PC-9 (cell line): ENCODE measurements around the gene SNF8. TPM values are rescaled to one million over a fixed set of nuclear protein-coding genes. Genes with fewer than 3 reads are reported as not detected.

ENCODE experiments used
- BruUV-seq: library from RNA; stranded (reverse); fragments of 400-500 nt; replicated peaks from 2 replicates; lab custom pipeline; 2021; lab: Mats Ljungman, UMichigan
- CTCF ChIA-PET: fragments of 300-600 bp; sonication (Branson Sonifier 250); formaldehyde crosslinking; loops from one replicate; lab custom pipeline; 2022; ENCODE audit warnings: antibody characterized with exemption; lab: Charles Lee
- POLR2A ChIA-PET: fragments of 300-600 bp; sonication (Branson Sonifier 250); formaldehyde crosslinking; loops from one replicate; lab custom pipeline; 2022; ENCODE audit warnings: antibody characterized with exemption; ENCODE audit not compliant: unreplicated experiment; lab: Charles Lee
- DNase-seq, 2 experiments: peaks; one replicate each; pipeline versions ENCODE4 v3.0.0 to v3.0.0-alpha.2; 2015 to 2022; ENCODE audit warnings: mixed read lengths in 1 of 2
- H2AFZ ChIP-seq: fragments of 200-600 bp; sonication (generic); 2 replicates; pipeline ENCODE4 v1.8.1; 2017; ENCODE audit warnings: antibody characterized with exemption
- H3F3A ChIP-seq: fragments of 200-600 bp; sonication (generic); 2 replicates; pipeline ENCODE4 v1.8.1; 2017; ENCODE audit warnings: antibody characterized with exemption, mild to moderate bottlenecking, low read depth; ENCODE audit not compliant: insufficient read depth
- H3K27ac ChIP-seq: fragments of 200-600 bp; sonication (generic); 2 replicates; pipeline ENCODE4 v1.6.1; 2016; ENCODE audit warnings: mixed run types
- H3K27me3 ChIP-seq: fragments of 200-600 bp; sonication (generic); 2 replicates; pipeline ENCODE4 v1.6.1; 2016; ENCODE audit warnings: low read depth, mixed run types; ENCODE audit not compliant: insufficient read depth
- H3K36me3 ChIP-seq: fragments of 200-600 bp; sonication (generic); 2 replicates; pipeline ENCODE4 v1.6.1; 2016; ENCODE audit warnings: low read depth, mixed run types
- H3K4me1 ChIP-seq: fragments of 200-600 bp; sonication (generic); replicated peaks from 2 replicates; pipeline ENCODE4 v1.6.1; 2016; ENCODE audit warnings: mixed run types; ENCODE audit not compliant: insufficient read depth
- H3K4me2 ChIP-seq: fragments of 200-600 bp; sonication (generic); 2 replicates; pipeline ENCODE4 v1.6.1; 2017; ENCODE audit warnings: mixed run types
- H3K4me3 ChIP-seq: fragments of 200-600 bp; sonication (generic); 2 replicates; pipeline ENCODE4 v1.6.1; 2016; ENCODE audit warnings: mixed run types
- H3K79me2 ChIP-seq: fragments of 200-600 bp; sonication (generic); 2 replicates; pipeline ENCODE4 v1.6.1; 2017; ENCODE audit warnings: low read depth, mixed run types
- H3K9me2 ChIP-seq: fragments of 200-600 bp; sonication (generic); 2 replicates; pipeline ENCODE4 v1.8.1; 2017; ENCODE audit warnings: mild to moderate bottlenecking; ENCODE audit not compliant: insufficient read depth
- H3K9me3 ChIP-seq: fragments of 200-600 bp; sonication (generic); 2 replicates; pipeline ENCODE4 v1.8.1; 2016; ENCODE audit warnings: low read depth; ENCODE audit not compliant: insufficient read depth
- H4K20me1 ChIP-seq: fragments of 200-600 bp; sonication (generic); 2 replicates; pipeline ENCODE4 v1.8.1; 2017; ENCODE audit not compliant: insufficient read depth
- EZH2 ChIP-seq: fragments of 200-600 bp; sonication (generic); IDR thresholded peaks from 2 replicates; pipeline ENCODE4 v1.8.0; 2017; ENCODE audit warnings: antibody characterized with exemption, low read depth
- intact Hi-C: fragments of 100-400 bp; cut with micrococcal nuclease; formaldehyde crosslinking; loops from one replicate; pipeline ENCODE4 v1.10.0; 2022; ENCODE audit not compliant: unreplicated experiment
- total RNA-seq: library from RNA; stranded (reverse); gene quantifications from 2 replicates; pipeline ENCODE4 v1.2.3, GENCODE V29; 2021
- TF ChIP-seq, protein P1 (sequence below): fragments of 200-600 bp; sonication (generic); conservative IDR thresholded peaks from 2 replicates; pipeline ENCODE4 v1.6.1; 2017; ENCODE audit warnings: mixed run types, antibody characterized with exemption, mild to moderate bottlenecking, moderate library complexity

The SNF8 gene
- total RNA-seq, 1 experiment from 2014 or later: 103 TPM

- H3K4me1 ChIP-seq: peaks cover 28% of the 10 kb centered on the region
- ChIA-PET POLR2A (interaction anchor here (0.6 to 0.7 kb wide), 2 partner anchors 10 to 84 kb away, joined by 5 read pairs; no protein-coding TSS in a partner anchor), CTCF (no interaction called here)
- no peaks in the 10 kb centered on the region for H3K9me3 ChIP-seq
- no peaks in the 10 kb centered on the region for H3K9me2 ChIP-seq
- no peak overlapping the region for H3K4me3 ChIP-seq
- intact Hi-C loops: no loop called here
- peaks cover 71% of the 10 kb centered on the region for H4K20me1 ChIP-seq
- TF ChIP-seq, protein P1, sequence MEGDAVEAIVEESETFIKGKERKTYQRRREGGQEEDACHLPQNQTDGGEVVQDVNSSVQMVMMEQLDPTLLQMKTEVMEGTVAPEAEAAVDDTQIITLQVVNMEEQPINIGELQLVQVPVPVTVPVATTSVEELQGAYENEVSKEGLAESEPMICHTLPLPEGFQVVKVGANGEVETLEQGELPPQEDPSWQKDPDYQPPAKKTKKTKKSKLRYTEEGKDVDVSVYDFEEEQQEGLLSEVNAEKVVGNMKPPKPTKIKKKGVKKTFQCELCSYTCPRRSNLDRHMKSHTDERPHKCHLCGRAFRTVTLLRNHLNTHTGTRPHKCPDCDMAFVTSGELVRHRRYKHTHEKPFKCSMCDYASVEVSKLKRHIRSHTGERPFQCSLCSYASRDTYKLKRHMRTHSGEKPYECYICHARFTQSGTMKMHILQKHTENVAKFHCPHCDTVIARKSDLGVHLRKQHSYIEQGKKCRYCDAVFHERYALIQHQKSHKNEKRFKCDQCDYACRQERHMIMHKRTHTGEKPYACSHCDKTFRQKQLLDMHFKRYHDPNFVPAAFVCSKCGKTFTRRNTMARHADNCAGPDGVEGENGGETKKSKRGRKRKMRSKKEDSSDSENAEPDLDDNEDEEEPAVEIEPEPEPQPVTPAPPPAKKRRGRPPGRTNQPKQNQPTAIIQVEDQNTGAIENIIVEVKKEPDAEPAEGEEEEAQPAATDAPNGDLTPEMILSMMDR: no peak
- no TSS peak for BruUV-seq
- H3K27me3 ChIP-seq: no peaks in the 10 kb centered on the region
- H3F3A ChIP-seq: peaks cover 53% of the 10 kb centered on the region
- H3K79me2 ChIP-seq: peaks cover 71% of the 10 kb centered on the region
- H2AFZ ChIP-seq: no peak overlapping the region
- H3K36me3 ChIP-seq: peaks cover 61% of the 10 kb centered on the region
- peak overlapping the region; percentile 85 for H3K27ac ChIP-seq
- peak; percentile 28 to 85 for DNase-seq
- peak overlapping the region; percentile 24 for H3K4me2 ChIP-seq
These were observed 29.0 kb downstream of the SNF8 start for GRCh38 chr17:48915459-48916282.

GRCh38 chr17:48912476-48912875, 32.2 kb downstream of the SNF8 start:
- Histone ChIP-seq H2AFZ (no peak overlapping the region), H3K36me3 (peaks cover 46% of the 10 kb centered on the region), H3F3A (peaks cover 53% of the 10 kb centered on the region), H3K4me1 (peaks cover 46% of the 10 kb centered on the region), H3K9me3 (no peaks in the 10 kb centered on the region), H3K79me2 (peaks cover 80% of the 10 kb centered on the region), H3K9me2 (no peaks in the 10 kb centered on the region), H3K27ac (no peak overlapping the region), H3K27me3 (no peaks in the 10 kb centered on the region), H3K4me3 (no peak overlapping the region), H3K4me2 (no peak overlapping the region), H4K20me1 (peaks cover 73% of the 10 kb centered on the region)
- intact Hi-C loops: no loop called here
- CTCF ChIA-PET: no interaction called here
- TF ChIP-seq EZH2: no peak
- TF ChIP-seq, protein P1: no peak
- no peak for DNase-seq
- POLR2A ChIA-PET: no interaction called here
- BruUV-seq: no TSS peak

- DNase-seq: no peak
- H3K9me3 ChIP-seq: no peaks in the 10 kb centered on the region
- ChIA-PET POLR2A (no interaction called here), CTCF (no interaction called here)
- intact Hi-C loops: no loop called here
- TF ChIP-seq, protein P1: no peak
- no peak for TF ChIP-seq EZH2
- H3K4me2 ChIP-seq: peak overlapping the region; percentile 99
- peaks cover 36% of the 10 kb centered on the region for H3K36me3 ChIP-seq
- peaks cover 60% of the 10 kb centered on the region for H4K20me1 ChIP-seq
- BruUV-seq: no TSS peak
- H3K4me1 ChIP-seq: peaks cover 41% of the 10 kb centered on the region
- H3F3A ChIP-seq: peaks cover 42% of the 10 kb centered on the region
- H3K27ac ChIP-seq: no peak overlapping the region
- H2AFZ ChIP-seq: no peak overlapping the region
- no peak overlapping the region for H3K4me3 ChIP-seq
- H3K9me2 ChIP-seq: no peaks in the 10 kb centered on the region
- H3K27me3 ChIP-seq: no peaks in the 10 kb centered on the region
- H3K79me2 ChIP-seq: peaks cover 68% of the 10 kb centered on the region
These were observed 34.3 kb downstream of the SNF8 start for GRCh38 chr17:48910370-48910769.
